ENCODE measurements around the gene QSOX2. TPM values are rescaled to one million over a fixed set of nuclear protein-coding genes. Genes with fewer than 3 reads are reported as not detected.

The QSOX2 gene
- total RNA-seq, 1 experiment from 2014 or later: 40.0 TPM

DNA sequence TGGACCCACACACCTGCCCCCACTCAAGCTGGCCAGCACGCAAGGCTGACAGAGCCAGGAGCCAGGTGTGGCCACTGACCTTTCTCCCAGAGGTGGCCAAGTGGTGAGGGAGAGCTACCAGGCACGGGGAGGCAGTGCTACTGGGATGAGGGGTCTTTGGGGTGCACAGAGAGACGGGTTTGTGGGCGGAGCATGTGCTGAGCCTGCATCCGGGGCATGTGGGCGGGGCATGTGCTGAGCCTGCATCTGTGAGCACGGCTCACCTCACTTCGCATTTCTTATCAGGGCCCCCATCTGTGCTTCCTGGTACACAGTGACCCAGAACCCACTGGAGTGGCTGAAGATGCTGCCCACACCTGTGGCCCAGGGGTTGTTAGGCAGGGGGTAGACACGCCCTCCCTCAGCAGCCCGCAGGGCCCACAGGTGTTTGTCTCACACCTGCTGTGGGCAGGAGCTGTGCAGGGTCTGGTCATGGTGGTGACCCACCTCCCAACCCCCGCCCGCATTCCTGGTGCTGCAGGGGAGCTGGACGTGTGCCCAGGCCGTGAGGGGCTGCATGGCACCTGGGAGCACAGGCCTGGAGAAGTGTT is 36.8 kb upstream of the QSOX2 start:
- no peaks in the 10 kb centered on the region for H3K9me3 ChIP-seq (ENCODE audit: control insufficient read depth, insufficient read depth, low read depth, low read length)
- ChIA-PET POLR2A (no interaction called here), CTCF (interaction anchor here (0.6 kb wide), 1 partner anchor 65 kb away, joined by 6 read pairs; no protein-coding TSS in a partner anchor)
- in situ Hi-C loops (cut with HindIII; ENCODE audit: low pct_unique_long_range_greater_than_20kb, low sequenced_read_pairs) (no loop called here), intact Hi-C loops (cut with micrococcal nuclease; ENCODE audit: unreplicated experiment) (no loop called here)
- H3K36me3 ChIP-seq (ENCODE audit: control insufficient read depth, insufficient read depth, low read length): no peaks in the 10 kb centered on the region
- no peak overlapping the region for H3K4me3 ChIP-seq (ENCODE audit: low read depth in 2 of 2, low read length in 2 of 2)
- DNase-seq (ENCODE audit: low read depth, low spot score) (no peak), ATAC-seq (no peak)
- H3K27me3 ChIP-seq (ENCODE audit: control insufficient read depth, insufficient read depth, low read length): no peaks in the 10 kb centered on the region
- peaks cover 4% of the 10 kb centered on the region; the same call in 1 of the 2 replicates for H3K4me1 ChIP-seq (ENCODE audit: control insufficient read depth, insufficient read depth, low read length)
- no TSS peak for BruUV-seq (replicated peaks)
- H3K27ac ChIP-seq (ENCODE audit: low read length): no peak overlapping the region
- TF ChIP-seq TCF7L2 (IDR thresholded peaks at IDR 0.05; ENCODE audit: low read depth, low read length) (no peak), POLR2AphosphoS5 (IDR thresholded peaks at IDR 0.05; ENCODE audit: low read depth, low read length) (no peak), REST (IDR thresholded peaks at IDR 0.05; ENCODE audit: insufficient read depth in 1 of 2, low read depth in 2 of 2, low read length in 1 of 2) (no peak), SIN3A (IDR thresholded peaks at IDR 0.05; ENCODE audit: borderline replicate concordance, insufficient read depth, low read depth, low read length) (no peak)
- TF ChIP-seq, protein P1, sequence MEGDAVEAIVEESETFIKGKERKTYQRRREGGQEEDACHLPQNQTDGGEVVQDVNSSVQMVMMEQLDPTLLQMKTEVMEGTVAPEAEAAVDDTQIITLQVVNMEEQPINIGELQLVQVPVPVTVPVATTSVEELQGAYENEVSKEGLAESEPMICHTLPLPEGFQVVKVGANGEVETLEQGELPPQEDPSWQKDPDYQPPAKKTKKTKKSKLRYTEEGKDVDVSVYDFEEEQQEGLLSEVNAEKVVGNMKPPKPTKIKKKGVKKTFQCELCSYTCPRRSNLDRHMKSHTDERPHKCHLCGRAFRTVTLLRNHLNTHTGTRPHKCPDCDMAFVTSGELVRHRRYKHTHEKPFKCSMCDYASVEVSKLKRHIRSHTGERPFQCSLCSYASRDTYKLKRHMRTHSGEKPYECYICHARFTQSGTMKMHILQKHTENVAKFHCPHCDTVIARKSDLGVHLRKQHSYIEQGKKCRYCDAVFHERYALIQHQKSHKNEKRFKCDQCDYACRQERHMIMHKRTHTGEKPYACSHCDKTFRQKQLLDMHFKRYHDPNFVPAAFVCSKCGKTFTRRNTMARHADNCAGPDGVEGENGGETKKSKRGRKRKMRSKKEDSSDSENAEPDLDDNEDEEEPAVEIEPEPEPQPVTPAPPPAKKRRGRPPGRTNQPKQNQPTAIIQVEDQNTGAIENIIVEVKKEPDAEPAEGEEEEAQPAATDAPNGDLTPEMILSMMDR (IDR thresholded peaks at IDR 0.05): no peak

DNA sequence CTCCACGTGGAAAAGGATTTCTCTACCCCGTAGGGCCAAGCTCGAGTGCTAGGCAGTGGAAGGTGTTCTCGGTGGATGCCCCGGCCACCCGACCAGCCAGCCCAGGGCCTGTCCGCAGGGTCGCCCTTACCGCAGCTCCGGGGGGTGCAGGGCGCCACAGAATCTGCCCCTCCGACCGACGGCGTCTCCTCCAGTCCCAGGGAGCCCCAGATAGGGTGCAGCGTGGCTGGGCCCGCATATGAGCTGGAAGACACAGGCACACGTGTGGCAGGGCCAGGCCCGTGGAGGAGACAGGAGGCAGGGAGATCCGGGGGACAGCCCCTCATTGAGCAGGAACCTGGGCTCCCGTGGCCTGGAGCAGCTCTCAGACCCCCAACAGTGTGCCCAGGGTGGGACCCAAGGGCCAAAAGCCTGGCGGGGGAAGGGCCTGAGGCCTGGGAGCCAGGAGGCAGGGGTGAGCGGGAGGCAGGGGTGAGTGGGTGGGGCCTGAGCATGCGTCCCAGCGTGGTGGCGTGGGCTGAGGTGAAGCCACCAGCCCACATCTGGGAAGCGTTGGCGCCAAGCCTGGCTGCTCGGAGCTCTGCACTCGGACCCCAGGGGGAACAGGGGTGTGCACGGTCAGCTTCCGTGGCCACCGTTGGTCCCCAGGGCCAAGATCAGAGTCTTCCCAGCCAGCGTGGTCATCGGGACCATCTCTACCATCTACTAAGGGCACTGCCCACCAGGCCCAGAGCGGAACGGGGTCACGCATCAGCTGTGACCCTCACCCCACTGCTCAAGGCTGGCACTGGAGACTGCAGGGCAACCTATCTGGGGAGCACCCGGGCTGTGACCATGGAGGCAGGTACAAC is 36.0 kb upstream of the QSOX2 start:
- no peaks in the 10 kb centered on the region for H3K9me3 ChIP-seq (ENCODE audit: control insufficient read depth, insufficient read depth, low read depth, low read length)
- ChIA-PET CTCF (no interaction called here), POLR2A (no interaction called here)
- no peak overlapping the region for H3K27ac ChIP-seq (ENCODE audit: low read length)
- no peak overlapping the region for H3K4me3 ChIP-seq (ENCODE audit: low read depth in 2 of 2, low read length in 2 of 2)
- intact Hi-C loops (cut with micrococcal nuclease; ENCODE audit: unreplicated experiment) (no loop called here), in situ Hi-C loops (cut with HindIII; ENCODE audit: low pct_unique_long_range_greater_than_20kb, low sequenced_read_pairs) (no loop called here)
- TF ChIP-seq, protein P1 (IDR thresholded peaks at IDR 0.05): no peak
- TF ChIP-seq REST (IDR thresholded peaks at IDR 0.05; ENCODE audit: insufficient read depth in 1 of 2, low read depth in 2 of 2, low read length in 1 of 2) (no peak), SIN3A (IDR thresholded peaks at IDR 0.05; ENCODE audit: borderline replicate concordance, insufficient read depth, low read depth, low read length) (no peak), POLR2AphosphoS5 (IDR thresholded peaks at IDR 0.05; ENCODE audit: low read depth, low read length) (no peak), TCF7L2 (IDR thresholded peaks at IDR 0.05; ENCODE audit: low read depth, low read length) (no peak)
- no peaks in the 10 kb centered on the region for H3K27me3 ChIP-seq (ENCODE audit: control insufficient read depth, insufficient read depth, low read length)
- no peak for DNase-seq (ENCODE audit: low read depth, low spot score)
- no peak for ATAC-seq
- BruUV-seq (replicated peaks): no TSS peak
- H3K36me3 ChIP-seq (ENCODE audit: control insufficient read depth, insufficient read depth, low read length): no peaks in the 10 kb centered on the region
- H3K4me1 ChIP-seq (ENCODE audit: control insufficient read depth, insufficient read depth, low read length): peaks cover 4% of the 10 kb centered on the region; the same call in 1 of the 2 replicates

Data from Panc1 (cell line).